Hematopoietic multipotent progenitor cell treated with erythropoietin and hydrocortisone succinate and interleukin-3 and kit ligand, for 4 days (in vitro differentiated cells): ENCODE measurements around the gene MED12L.

ENCODE experiments used
- DNase-seq: peaks from one replicate; pipeline ENCODE4 v3.0.0-alpha.2; 2015

MED12L gene

GRCh38 chr3:151331696-151332095 is 246.2 kb downstream of the MED12L start:
- no peak for DNase-seq

- DNase-seq: no peak
Observed at GRCh38 chr3:151345859-151346258, 260.4 kb downstream of the MED12L start.

- peak; percentile 74 for DNase-seq
Observed at GRCh38 chr3:151346292-151346691, 260.8 kb downstream of the MED12L start.

DNA sequence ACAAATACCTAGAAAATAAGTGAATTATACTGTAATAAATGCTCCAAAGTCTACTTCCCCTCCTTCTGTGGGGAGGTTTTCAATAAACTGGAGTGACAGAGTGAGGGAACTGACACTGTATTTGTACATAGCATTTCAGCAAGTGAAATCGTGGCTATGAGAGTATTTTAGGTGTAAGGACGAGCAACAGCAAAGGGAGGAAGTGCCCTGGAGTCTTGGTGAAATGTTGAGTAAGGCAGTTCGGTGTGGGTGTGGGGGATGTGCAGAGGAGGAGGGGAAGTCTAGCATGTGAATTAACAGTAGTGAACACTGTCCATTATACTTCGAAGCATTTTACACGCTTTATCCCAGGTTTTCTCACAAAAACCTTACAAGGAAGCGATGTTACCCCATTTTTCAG is 262.0 kb downstream of the MED12L start:
- DNase-seq: peak; percentile 84

GRCh38 chr3:151350656-151351055 is 265.2 kb downstream of the MED12L start:
- peak; percentile 6 for DNase-seq

DNA sequence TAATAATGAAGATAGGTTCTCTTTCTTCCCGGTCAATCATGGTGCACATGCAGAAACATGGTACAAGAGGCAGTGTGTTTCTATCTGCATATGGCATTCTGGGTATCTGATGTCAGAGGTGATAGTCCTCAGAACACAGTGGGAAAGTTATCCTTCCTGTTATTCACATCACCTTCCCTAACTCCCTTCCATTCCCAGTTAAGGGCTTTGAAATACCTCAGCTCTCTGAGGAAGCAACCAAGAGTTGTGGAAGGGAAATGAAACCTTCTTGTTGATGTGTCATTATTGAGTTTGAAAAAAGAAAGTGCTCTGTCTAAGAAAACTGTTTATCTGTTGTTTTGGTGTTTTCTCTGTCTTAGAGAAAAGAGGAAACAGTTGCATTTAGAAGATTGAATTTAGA is 265.8 kb downstream of the MED12L start:
- peak; percentile 26 for DNase-seq

- DNase-seq: peak; percentile 14
Observed at GRCh38 chr3:151351648-151352047, 266.2 kb downstream of the MED12L start.

DNA sequence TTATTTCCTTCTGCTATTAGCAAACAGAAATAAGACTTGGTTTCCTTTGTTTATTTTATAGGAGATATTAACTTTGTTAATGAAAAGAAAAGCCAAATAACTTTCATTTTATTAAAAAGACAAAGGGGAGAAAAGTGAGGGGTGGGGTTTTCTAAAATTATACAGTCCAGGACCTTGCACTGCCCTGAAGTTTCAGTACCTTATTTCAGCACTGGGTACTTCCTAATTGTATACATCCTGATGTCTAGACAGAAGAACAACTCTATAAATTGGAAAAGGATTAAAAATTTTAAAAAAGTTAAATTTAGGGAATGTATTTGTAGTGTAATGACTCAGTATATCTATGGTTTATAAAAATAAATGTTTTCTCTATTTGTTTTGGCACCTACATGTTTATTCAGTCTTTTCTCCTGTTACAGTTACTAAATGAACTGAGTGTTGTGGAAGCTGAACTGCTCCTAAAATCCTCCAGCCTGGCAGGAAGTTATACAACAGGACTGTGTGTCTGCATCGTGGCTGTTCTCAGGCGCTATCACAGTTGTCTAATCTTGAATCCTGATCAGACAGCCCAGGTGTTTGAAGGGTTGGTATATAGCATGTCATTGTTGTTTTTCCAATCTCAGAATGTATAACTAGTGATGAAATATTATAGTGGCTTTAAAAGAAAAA is 271.5 kb downstream of the MED12L start:
- no peak for DNase-seq

DNA sequence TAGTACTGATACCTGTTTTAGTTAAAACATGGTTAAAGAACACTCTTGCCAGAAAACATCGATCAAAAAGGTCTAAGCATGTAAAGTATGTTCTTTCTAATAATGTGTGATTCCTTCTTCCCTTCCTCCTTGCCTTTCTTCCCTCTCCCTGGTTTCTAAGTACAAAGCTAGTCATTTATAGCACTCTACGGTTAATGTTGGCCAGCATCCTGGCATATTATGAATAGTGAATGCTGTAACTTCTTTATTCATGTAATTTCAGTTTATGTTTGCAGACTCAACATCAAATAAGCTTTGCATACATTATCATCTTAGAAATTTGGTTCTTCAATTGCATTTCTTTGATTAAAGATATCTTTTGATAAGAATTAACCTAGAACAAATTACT is 272.0 kb downstream of the MED12L start:
- DNase-seq: no peak

DNA sequence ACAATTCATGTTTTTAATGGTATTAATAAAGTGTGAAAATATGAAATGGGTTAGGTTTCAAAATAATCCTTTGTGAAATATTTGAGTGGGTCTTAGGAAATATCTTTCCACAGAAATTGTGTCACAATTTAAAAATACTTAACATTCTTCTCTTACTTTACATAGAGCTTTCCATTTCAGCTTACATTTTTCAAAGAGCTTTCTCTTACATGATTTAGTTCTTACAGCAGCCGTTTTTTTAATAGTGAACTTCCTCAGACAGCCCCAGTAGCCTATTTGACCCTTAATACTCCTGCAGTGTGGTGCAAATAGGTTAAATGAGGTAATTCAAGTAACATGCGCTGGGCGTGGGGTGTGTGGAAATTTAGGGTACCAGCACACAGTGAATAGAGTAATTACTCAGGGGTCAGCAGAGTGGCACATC is 277.3 kb downstream of the MED12L start:
- no peak for DNase-seq

- DNase-seq: no peak
Observed at GRCh38 chr3:151366993-151367392, 281.5 kb downstream of the MED12L start.

GRCh38 chr3:151367448-151367847 is 282.0 kb downstream of the MED12L start:
- DNase-seq: no peak

- no peak for DNase-seq
Observed at GRCh38 chr3:151371526-151371925, 286.1 kb downstream of the MED12L start.

DNA sequence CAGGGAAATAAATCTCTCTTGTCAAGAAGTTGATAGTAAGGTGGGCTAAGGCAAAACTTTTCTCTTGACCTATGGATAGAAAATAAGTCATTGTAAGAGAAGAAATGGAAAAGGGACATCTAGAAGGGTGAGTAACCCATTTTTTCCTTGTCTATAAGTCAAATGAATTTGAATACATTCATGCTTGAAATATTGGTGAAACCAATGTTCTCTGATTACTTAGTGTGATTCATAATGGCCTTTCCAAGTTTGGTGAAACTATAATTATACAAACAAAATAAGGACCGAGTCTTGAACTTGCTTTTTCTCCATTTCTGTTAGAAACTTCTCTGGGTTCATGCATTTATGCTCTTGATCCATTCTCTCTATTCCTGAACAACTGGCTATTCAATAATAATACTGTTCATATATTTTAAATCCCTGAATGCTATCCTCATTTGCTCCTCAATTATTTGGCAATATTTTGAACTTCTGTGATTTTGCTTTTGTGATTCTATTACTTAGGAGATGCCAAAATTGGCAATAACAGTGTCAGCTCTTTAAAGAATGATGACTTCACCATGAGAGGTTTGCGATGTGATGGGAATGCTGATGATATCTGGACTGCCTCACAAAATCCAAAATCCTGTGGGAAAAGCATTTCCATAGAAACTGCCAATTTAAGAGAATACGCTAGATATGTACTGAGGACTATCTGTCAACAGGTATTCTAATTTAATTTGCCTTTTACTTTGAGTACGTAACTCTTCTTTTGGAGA is 286.8 kb downstream of the MED12L start:
- DNase-seq: no peak

DNA sequence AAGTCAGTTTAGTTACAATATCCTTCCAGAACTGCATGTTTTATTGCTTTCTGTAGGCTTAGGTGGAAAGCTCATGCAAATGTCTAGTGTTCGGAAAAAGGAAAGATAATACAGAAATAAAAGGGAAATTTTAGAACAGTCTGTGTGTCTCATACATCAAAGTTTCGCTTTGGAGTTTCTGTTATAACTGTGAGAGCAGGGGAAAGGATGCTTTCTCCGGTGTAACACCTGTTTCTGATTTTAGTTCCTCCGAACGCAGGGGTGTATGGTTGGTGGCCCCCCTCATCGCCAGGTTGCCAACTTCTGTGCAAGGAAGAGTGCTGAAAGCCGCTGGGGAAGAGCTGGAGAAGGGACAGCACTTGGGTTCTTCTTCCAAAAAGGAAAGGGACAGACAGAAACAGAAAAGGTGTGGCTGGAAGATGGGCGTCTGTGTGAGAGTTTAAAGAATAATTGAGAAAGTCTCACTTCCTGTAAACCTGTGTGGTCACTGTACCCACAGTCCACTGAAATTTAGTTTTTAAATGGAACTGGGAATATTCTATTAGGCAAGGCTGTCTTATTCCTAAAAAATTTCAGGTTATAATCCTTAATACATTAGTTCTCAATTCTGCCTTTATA is 292.4 kb downstream of the MED12L start:
- DNase-seq: no peak

GRCh38 chr3:151379083-151379734 is 293.7 kb downstream of the MED12L start:
- peak; percentile 64 for DNase-seq

GRCh38 chr3:151382671-151383070 is 297.2 kb downstream of the MED12L start:
- DNase-seq: no peak

- no peak for DNase-seq
Observed at GRCh38 chr3:151383111-151383510, 297.6 kb downstream of the MED12L start.

GRCh38 chr3:151383956-151384355 is 298.5 kb downstream of the MED12L start:
- no peak for DNase-seq

- DNase-seq: peak; percentile 27
Observed at GRCh38 chr3:151384741-151385174, 299.3 kb downstream of the MED12L start, which contains the start of gene P2RY12. TSS of gene P2RY12 (minus strand) at chr3:151384753. CDS start at chr3:151338845, 45,908 bp downstream.

- DNase-seq: no peak
Observed at GRCh38 chr3:151386056-151386455, 300.6 kb downstream of the MED12L start.

GRCh38 chr3:151387432-151387831 is 302.0 kb downstream of the MED12L start:
- no peak for DNase-seq

- peak; percentile 11 for DNase-seq
Observed at GRCh38 chr3:151387842-151388241, 302.4 kb downstream of the MED12L start.
